Stimulated activated CD4-positive, alpha-beta T cell treated with anti-CD3 and anti-CD28 coated beads, Interleukin-4, amount 100 ng/mL, for 48 hours (primary cell): ENCODE measurements around the gene METTL25B.

ENCODE experiments used
- DNase-seq, 2 donors: peaks; one replicate each; pipeline ENCODE4 v3.0.0-alpha.2; 2020; ENCODE audit warnings: low read depth in 2 of 2

METTL25B gene

GRCh38 chr1:156727926-156728598 is at the start of gene METTL25B:
METTL25B (plus strand) TSS chr1:156728469; CDS start chr1:156729105, 636 bp downstream.
- DNase-seq, result peak; percentile 73 to 78

DNA sequence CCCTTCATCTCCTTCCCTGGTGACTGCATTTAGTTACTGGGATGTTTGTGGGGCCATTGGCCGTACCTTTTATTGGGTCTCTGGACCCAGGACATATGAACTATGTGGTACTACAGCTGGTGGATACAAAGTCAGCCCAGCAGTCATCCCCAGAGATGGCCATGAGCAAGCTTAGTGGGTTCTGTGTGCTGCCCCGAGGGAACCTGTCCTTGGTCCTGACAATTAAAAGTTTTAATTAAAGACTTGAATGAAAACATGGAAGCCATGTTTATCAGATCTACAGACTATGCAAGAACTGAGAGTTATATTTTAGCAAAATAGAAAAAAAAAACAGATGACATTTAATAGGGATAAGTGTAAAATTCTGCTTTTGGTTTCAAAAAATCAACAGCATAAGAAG is 48.2 kb upstream of the METTL25B start:
- no peak for DNase-seq

DNA sequence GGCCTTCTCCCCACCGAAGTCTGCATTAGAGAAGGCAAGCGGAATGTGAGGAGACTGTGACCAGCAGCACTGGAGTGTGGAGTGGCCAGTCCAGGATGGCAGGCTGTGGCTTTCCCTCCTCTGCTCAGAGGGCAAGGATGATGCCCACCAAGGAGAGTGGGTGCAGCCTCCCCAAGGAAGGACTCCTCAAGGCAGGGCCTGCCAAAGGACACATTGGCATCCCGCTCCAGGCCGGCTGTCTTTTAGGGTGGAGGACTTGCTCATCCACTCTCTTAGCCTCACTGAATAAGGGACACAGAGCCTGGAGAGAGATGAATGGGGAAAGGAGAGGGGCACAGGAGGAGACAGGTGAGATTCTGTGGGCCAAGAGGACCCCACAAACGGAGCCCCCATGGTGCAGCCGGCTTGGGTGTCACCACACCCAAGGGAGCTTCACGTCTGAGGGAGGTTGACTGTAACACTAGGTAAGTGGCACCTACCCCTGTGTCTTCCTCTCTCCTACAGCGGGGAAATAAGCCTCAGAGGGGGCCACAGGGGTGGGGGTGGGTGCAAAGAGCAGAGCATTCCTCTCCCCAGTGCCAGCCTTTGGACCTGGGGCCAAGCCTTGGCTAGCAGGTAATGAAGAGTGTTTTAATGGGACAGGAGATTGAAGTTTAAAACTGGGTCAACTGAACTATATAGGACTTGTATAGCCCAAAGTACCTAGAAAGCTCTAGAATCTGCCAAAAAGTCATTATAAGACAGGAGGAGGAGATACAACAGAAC is 46.9 kb upstream of the METTL25B start:
- DNase-seq, result no peak

GRCh38 chr1:156682166-156682890 is 45.9 kb upstream of the METTL25B start:
- no peak for DNase-seq

DNA sequence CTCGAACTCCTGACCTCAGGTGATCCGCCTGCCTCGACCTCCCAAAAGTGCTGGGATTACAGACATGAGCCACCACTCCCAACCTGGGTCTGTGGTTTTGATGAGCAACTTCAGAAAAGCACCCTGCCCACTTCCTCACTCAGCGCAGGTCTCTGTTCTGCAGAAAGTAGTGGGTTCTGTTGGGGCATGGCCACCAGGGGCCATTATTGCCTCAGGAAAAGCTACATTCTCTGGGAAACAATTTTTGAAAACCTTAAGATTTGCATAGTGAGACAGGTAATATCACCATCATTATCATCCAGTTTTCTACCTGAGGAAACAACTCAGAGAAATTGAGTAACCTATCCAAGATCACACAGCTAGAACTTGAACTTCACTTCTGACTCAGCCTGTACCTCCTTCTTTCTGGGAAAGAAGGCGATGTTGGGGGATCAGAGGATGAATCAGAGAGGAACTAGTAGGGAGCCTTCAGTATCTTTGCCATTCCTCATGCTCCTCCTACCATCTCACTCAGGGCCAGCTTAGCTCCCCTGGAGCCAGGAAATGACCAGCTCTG is 44.0 kb upstream of the METTL25B start:
- no peak for DNase-seq

DNA sequence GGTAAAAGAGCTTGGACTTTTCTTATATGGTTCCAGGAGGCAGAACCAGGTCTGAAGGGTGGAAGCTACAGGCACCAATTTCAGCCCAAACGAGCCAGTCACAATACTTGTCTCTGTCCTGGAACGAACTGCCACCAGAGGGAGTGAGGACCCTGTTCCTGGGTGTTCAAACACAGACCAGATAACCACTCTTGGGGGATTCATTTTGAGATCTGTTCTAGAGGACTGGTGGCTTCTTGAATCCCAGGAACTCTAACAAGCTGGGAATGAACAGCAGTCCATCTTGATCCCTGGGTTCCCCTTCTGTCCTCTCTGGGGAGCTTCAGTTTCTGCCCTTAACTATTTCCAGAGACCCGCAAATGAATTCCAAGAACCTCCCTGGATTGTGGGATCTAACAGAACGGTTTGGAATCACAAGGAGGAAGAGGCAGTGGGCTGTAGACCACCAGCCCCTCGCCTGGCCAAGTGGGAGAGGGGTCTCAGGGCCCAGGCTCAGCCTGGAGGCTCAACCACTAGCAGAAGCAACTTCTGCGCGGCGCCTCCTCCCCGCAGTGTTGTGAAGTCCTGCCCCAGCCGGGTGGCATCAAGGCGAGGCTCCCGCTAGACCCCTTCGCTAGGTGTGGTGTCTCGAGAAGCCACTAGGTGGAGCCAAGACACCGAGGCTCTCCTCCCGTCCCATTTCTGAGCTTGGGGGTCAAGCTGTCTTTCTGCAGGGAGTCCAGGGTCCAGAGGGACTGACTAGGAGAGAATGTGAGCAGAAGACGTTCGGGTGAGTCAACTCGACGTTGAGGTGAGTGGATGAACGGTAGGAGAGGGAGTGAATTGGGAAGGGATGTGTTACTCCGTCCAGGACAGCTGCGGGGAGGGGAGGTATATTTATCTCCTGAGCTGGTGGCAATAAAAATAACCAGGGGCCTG is 39.0 kb upstream of the METTL25B start:
- DNase-seq, result peak; percentile 61 to 65

- DNase-seq, result no peak
Observed at GRCh38 chr1:156689953-156690674, 38.2 kb upstream of the METTL25B start.

DNA sequence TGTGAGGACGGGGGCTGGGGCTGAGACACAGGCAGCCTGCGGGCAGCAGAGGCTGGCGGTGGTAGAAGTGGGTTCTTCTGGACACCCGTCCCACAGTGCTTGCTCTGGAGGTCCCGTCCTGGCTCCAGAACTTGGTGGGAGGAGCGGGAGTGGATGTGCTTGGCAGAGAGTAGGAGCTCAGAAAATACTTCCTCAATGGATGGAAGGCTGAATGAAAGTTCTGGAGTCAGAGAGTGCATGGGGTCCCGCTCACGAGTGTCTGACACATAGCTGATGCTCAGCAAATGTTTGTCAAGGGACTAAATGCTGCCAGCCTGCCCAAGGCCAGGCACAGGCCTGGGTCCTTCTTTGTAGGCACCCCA is 37.6 kb upstream of the METTL25B start:
- DNase-seq, result no peak

- no peak for DNase-seq
Observed at GRCh38 chr1:156691191-156691590, 37.1 kb upstream of the METTL25B start.

GRCh38 chr1:156691665-156692440 is 36.4 kb upstream of the METTL25B start:
- DNase-seq, result no peak

GRCh38 chr1:156692441-156692924 is 35.8 kb upstream of the METTL25B start:
- no peak for DNase-seq

- DNase-seq, result no peak
Observed at GRCh38 chr1:156692925-156693847, 35.1 kb upstream of the METTL25B start.

- DNase-seq, result no peak
Observed at GRCh38 chr1:156693848-156694689, 34.2 kb upstream of the METTL25B start.

DNA sequence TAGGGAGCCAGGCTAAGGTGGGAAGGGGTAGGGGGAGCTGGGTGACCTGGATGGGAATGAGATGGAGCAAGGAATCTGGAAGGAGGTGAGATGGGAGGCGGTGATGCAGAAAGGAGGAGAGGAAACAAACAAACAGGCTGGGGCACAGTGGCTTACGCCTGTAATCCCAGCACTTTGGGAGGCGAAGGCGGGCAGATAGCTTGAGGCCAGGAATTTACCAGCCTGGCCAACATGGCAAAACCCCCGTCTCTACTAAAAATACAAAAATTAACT is 33.6 kb upstream of the METTL25B start:
- no peak for DNase-seq

GRCh38 chr1:156696755-156697154 is 31.5 kb upstream of the METTL25B start:
- DNase-seq, result no peak

DNA sequence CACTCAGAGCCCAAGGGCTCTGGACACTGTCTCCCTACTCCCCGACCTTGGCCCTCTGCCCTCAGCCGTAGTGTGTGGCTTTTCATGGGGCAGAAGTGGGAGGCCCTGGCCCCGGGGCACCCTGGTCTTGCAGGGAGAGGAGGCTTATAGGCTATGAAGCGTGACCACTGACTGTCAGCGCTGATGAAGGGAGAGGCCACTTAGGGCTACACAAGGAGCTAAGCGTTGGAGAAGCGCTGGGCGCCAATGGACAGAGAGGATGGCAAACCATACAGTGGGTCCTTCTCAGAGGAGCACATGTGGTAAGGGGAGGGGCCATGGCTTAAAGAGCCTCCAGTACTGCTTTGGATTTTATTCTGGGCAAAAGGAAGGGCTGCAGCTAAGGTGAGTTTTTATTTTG is 30.8 kb upstream of the METTL25B start:
- no peak for DNase-seq

DNA sequence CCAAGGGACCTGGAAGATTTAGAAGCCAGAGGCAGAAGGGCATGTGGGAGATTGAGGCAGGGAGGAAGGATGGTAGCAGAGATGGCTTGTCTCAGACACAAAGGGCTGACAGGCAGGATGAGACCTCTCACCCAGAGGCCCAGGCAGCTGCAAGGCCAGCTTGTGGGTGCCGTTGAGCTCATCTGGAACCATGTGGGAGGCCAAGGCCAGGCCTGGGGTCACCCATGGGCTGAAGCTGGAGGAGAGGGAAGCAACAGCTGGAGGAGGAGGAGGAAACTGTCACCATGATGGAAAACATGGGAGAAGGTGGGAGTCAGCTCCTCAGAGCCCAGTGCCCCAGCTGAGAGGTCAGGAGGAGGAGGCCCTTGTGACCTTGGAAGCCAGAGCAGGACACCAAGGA is 29.3 kb upstream of the METTL25B start:
- DNase-seq, result no peak
